Mucosa of gallbladder (tissue), 1 donor: ENCODE measurements around the gene CDKAL1. TPM values are rescaled to one million over a fixed set of nuclear protein-coding genes. Genes with fewer than 3 reads are reported as not detected.
"Not testable (repeated sequence)": the region's sequence is repeated elsewhere in the genome, so short reads cannot be mapped to it uniquely, and the experiment has no call there.

Source experiments
- DNase-seq: peaks from one replicate; pipeline ENCODE4 v3.0.0-alpha.2; 2020; ENCODE audit warnings: low spot score
- total RNA-seq: library from RNA; stranded (reverse); gene quantifications from one replicate; pipeline ENCODE4 v1.2.1, GENCODE V29; 2021
- donor health status: DM: no; HTN: no; CAD: no.

The CDKAL1 gene
- total RNA-seq, 1 donor from 2014 or later, result 13.1 TPM

DNA sequence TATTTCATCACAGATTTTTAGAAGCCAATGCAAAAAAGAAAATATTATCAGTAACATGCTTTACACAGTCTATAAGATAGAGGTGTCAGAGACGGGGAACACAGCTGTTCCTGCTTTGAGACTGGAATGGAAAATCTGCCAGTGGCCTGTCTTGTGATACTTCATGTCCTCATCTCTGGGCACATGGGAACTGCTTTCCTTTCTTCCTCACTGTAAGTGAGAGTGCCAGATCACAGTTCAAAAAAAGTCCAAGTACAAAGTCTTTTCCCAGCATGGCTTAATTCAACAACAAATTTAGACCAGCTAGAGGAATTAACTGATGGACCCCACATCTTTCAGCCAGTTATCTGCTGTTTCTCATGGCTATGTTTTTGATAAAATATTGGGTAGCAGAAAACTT is 490.4 kb downstream of the CDKAL1 start:
- no peak for DNase-seq

DNA sequence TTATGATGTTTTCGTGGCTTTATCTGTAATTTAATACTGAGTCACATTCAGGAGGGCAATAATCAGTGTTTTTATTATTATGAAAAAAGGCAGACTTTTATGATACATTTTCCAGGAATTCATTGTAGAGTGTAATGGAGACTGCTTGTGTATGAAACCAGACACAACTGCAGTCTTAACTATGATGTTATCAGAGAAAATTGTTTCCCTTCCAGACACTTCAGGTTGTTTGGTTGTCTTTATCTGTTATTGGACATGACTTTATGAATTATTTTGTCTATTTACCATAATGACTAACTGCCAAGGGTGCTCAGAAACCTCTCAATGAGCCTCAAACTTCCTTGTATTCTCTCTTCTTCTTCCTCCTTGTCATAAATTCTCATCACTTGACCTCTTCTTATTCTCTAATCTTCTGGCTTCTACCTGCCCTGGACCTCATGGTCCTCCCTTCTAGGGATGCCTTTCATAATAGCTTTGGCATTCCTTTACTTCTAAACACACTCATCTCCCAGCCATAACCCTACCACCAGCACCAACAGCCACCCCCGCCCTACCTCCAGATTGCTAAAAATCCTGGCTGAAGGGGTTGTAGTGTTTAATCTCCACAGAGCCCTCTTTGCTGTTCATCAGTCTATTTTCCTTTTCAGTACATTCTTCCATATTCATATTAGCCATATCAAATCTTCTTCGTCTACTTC is 492.5 kb downstream of the CDKAL1 start:
- no peak for DNase-seq

DNA sequence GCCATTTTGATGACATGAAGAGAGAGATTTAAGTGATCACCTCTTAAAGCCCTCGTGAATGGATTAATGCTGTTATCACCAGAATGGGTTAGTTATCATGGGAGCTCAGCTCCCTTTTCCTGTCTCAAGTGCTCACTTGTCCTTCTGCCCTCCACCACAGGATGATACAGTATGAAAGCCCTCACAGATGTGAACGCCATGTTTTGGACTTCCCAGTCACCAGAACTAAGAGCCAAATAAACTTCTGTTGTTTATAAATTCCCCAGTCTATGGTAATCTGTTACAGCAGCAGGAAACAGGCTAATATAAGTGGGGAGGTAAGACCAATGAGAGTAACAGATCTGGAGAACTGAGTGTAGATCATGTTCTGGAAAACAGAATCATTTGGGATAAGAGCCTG is 493.2 kb downstream of the CDKAL1 start:
- no peak for DNase-seq

- no peak for DNase-seq
These were observed 496.9 kb downstream of the CDKAL1 start for GRCh38 chr6:21031182-21031581.

GRCh38 chr6:21033084-21033483 is 498.8 kb downstream of the CDKAL1 start:
- DNase-seq, result no peak

DNA sequence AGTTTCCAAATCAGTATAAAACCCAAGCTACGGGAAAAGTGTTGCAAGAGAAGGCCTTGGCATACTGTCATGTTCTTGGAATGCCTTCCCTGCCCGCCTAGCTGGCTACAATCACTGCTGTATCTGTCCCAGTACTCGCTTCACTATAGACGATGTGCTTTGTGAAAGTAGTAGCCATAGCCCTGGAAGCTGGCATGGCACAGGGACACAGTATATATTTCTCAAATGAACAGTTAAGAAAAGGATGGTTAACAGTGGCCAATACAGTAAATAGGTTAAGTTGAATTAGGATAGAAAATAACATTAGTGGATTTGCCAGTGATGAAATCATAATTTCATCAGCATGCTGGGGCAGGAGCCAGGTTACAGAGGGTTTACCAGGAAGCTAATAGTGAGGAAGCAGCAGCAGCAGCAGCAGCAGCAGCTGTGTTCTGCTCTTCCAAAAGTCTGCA is 499.3 kb downstream of the CDKAL1 start:
- DNase-seq, result peak; percentile 38

DNA sequence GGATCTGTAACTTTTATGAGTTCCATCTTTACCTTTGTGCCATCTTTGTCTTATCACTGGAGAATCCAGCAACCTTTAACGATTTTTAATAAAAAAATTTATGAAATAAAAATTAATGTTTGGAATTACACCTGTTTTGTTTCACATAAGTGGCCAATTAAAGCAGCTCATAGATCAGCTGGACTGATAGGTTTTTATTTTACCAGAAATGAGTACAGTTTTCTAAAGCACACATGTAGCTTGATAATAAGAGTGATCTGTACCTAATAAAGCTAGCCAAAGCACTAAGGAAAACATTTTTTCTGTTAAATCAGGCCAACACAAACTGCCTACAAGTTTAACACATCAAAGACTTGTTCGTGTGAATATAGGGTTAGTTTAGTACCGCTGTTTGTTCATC is 500.1 kb downstream of the CDKAL1 start:
- DNase-seq, result no peak

GRCh38 chr6:21037453-21037852 is 503.2 kb downstream of the CDKAL1 start:
- DNase-seq, result no peak

DNA sequence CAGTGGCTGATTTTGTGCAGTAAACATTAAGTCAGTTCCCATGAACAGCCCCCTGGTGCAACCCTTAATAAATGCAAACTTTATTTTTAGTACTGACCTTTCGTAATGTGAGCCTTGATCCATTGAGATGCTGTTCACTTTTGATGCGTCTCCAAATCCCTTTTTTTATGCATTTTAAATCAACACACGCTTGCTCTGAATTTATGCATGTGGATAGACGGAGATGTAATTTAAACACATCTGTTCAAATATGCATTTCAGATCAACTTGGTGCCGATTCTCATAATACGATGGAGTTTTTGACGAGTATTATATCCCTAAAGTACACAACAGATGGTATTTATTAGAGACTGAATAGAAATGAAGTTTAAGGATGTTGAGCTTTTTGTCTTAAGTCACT is 505.7 kb downstream of the CDKAL1 start:
- DNase-seq, result no peak

- no peak for DNase-seq
These were observed 511.0 kb downstream of the CDKAL1 start for GRCh38 chr6:21045135-21045700.

DNA sequence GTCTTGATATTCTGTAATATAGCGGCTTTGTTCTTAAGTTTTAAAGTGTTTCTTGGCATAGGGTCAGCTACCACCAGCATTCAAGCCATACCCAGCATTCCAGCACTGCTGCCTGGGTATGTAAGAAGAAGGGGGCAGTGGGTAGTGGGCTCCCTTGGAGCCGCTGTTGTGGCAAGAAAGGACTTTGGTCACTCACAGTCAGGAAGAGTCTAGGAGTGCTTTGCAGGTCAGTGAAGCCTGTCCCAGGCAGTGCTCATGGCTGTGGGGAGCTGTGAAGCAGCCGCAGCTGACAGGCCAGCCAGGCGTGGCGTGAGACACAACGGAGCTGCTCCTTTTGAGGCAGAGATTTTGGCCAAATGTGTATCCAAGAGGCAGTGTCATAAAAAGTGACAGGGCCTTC is 512.0 kb downstream of the CDKAL1 start:
- peak; percentile 20 for DNase-seq

- no peak for DNase-seq
These were observed 513.8 kb downstream of the CDKAL1 start for GRCh38 chr6:21048047-21048446.

DNA sequence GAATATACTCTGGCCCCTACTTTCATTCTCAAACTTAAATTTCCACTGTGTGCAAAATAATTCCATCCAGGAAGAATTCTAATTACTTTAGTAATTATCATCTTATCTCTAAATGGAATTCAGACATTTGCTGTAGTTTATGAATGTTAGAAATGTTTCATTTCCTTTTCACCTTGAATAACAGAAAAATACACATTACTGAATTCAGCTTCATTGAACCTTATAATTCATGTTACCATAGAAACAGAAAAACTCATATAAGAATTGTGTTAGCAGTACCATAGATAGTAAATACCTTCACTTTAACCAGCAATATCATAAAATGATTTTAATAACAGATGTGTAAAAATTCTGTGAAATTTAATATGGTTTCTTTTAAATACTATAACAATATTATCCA is 514.9 kb downstream of the CDKAL1 start:
- DNase-seq, result no peak

- DNase-seq, result no peak
These were observed 515.3 kb downstream of the CDKAL1 start for GRCh38 chr6:21049572-21049971.

DNA sequence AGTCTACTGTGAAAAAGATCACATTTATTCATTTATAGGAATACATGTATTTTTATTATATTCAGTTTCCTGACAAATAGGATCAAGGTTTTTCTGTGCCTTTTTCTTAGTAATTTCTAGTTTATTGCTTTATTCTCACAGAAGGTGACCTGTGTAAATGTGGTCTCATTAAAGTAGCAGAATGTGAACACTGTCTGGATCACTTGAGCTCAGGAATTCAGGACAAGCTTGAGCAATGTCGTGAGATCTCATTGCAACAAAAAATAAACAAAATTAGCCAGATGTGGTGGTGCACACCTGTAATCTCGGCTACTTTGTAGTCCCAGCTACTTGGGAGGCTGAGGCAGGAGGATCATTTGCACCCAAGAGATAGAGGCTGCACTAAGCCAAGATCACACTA is 516.7 kb downstream of the CDKAL1 start:
- no peak for DNase-seq

DNA sequence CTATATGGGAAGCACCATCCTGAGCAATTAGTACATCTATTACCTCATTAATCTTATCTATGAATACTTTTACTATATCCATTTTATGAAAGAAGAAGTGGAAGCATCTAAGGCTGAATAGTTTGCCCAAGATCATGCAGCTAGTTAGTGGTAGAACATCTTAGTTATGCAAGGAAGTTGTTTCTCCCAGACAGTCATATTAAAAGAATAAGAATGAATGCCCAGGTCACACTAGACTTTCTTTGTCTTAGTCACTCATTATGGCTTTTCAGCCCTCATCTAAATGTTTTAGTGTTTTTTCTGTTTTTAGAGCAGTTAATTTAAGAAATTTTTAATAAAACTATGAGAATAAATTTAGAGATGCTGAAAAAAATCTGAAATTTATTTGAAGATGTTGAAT is 517.5 kb downstream of the CDKAL1 start:
- DNase-seq, result no peak

DNA sequence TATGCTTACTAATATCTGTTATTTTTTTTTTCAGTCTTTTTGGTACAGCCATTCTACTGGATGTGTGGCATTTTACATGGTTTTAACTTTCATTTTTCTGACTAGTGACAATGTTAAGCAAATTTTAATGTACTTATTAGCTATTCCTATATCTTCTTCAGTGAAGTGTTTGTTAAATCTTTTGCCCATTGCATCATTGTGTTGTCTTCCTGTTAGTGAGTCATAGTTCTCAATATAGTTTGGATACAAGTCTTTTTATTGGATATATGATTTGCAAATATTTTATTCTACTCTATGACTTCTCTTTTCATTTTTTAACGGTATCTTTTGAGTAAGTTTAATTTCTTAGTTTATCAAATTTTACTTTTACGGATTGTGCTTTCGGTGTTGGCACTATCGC is 519.4 kb downstream of the CDKAL1 start:
- no peak for DNase-seq

DNA sequence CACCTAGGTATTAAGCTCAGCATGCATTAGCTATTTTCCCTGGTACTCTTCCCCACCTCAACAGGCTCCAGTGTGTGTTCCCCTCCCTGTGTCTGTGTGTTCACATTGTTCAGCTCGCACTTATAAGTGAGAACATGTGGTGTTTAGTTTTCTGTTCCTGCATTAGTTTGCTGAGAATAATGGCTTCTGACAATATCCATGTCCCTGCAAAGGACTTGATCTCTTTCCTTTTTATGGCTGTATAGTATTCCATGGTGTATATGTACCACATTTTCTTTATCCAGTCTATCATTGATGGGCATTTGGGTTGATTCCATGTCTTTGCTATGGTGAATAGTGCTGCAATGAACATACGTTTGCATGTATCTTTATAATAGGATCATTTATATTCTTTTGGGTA is 521.2 kb downstream of the CDKAL1 start:
- DNase-seq, result not testable (repeated sequence)

- DNase-seq, result no peak
These were observed 527.6 kb downstream of the CDKAL1 start for GRCh38 chr6:21061892-21062291.

DNA sequence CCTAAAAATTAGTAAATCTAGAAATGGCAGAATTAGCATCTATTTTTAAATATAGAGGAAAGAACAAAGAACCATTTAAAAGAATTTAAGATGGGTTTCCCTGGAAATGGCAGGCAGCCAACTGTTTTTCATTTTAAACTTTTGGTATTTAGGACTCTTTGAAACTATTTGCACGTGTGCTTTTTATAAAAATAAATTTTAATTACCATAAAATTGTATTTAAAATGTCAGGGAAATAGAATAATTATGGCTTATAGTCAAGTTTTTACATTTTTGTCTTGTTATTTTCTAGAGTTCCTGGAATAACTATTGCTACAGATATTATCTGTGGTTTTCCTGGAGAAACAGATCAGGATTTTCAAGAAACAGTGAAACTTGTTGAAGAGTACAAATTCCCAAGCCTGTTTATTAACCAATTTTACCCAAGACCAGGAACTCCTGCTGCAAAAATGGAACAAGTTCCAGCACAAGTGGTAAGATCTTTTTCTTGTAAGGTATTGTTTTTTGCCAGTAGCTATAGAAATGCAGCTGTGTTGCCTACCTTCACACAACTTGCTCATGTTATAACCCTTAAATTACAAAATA is 530.6 kb downstream of the CDKAL1 start:
- no peak for DNase-seq

- no peak for DNase-seq
These were observed 533.3 kb downstream of the CDKAL1 start for GRCh38 chr6:21067521-21067920.

DNA sequence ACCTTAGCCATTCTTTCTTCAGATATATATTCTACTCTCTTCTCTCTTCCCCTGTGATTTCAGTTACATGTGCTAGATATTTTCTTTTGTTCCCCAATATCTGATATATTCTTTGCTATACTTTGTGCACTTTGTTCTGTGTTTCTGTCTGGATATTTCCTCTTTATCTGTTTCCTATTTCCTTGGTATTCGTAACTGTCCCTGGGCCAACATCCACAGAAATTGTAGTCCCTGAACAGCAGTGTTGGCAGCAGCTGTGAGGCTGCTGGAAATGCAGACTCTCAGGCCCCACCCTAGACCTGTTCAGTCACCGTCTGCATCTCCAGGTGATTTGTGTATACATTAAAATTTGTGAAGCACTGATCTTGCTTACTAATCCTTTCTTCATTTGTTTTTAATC is 536.4 kb downstream of the CDKAL1 start:
- no peak for DNase-seq

DNA sequence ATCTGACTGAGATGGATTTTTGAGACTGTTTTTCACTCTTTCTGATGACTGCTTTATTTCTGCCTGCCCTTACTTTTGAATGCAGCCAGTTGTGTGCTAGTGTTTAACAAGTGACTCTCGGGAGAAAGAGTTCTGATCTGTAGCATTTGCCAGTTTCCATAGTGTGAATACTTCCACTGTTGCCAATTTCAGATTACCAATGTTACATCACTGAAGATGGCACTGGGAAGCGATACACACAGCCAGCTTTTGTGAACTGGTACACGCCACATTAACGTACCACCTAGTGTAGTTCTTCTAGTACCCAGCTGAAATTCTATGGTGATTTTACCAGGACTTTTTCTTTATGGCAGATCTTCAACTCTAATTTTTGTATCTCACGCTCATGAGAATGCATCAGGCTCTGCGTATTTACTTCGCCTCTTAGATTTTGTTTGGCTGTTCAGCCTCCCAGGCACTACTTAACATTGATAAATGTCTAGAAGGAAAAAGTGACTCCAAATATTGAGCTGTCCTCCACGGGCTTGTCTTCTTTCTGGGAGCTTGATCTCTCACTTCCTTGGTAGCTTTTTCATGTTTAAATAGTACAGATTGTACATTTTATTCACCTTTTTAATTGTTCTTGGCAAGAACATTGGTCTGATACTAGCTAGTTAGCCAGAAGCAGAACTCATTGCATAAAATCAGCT is 537.7 kb downstream of the CDKAL1 start:
- DNase-seq, result no peak
